ENCODE data around the gene GCK. TPM values are rescaled to one million over a fixed set of nuclear protein-coding genes. Genes with fewer than 3 reads are reported as not detected.
"Not testable (repeated sequence)": the region's sequence is repeated elsewhere in the genome, so short reads cannot be mapped to it uniquely, and the experiment has no call there.

GCK gene
- total and polyA plus RNA-seq, 8 donors, result 0.57 to 18.2 (median 1.0) TPM

GRCh38 chr7:44180631-44181030 lies 8.6 kb downstream of the GCK start:
- H3K27me3 ChIP-seq, result no peaks in the 10 kb centered on the region
- no peak overlapping the region for H3K4me3 ChIP-seq
- intact Hi-C loops (cut with DNase I), result no loop called here
- DNase-seq, result no peak
- H3K27ac ChIP-seq, result no peak overlapping the region
- no peak for FAIRE-seq
- TF ChIP-seq CTCF (IDR thresholded peaks at IDR 0.05), result no peak
- H3K4me1 ChIP-seq, result no peaks in the 10 kb centered on the region
- WGBS, 2 donors, result 46 to 51% methylated on average over 3 of the region's 3 CpGs
- ATAC-seq, result no peak
- H3K36me3 ChIP-seq, result no peaks in the 10 kb centered on the region
- no peaks in the 10 kb centered on the region for H3K9me3 ChIP-seq

GRCh38 chr7:44177570-44178131 lies 11.6 kb downstream of the GCK start:
- peak in 1 of 4 donors; percentile 33 for ATAC-seq
- no peak for DNase-seq
- WGBS, 2 donors, result 64 to 71% methylated on average over 4 of the region's 4 CpGs
- Histone ChIP-seq H3K4me3 (no peak overlapping the region), H3K27ac (no peak overlapping the region), H3K9me3 (no peaks in the 10 kb centered on the region), H3K36me3 (no peaks in the 10 kb centered on the region), H3K27me3 (no peaks in the 10 kb centered on the region), H3K4me1 (no peaks in the 10 kb centered on the region)
- TF ChIP-seq CTCF (IDR thresholded peaks at IDR 0.05), result no peak
- intact Hi-C loops (cut with DNase I), result no loop called here
- FAIRE-seq, result no peak

GRCh38 chr7:44176486-44176885 lies 12.8 kb downstream of the GCK start:
- no peaks in the 10 kb centered on the region for H3K4me1 ChIP-seq
- DNase-seq, result no peak
- H3K9me3 ChIP-seq, result no peaks in the 10 kb centered on the region
- H3K36me3 ChIP-seq, result no peaks in the 10 kb centered on the region
- no peaks in the 10 kb centered on the region for H3K27me3 ChIP-seq
- no peak for FAIRE-seq
- H3K4me3 ChIP-seq, result no peak overlapping the region
- ATAC-seq, result no peak
- no peak for TF ChIP-seq CTCF (IDR thresholded peaks at IDR 0.05)
- WGBS, 2 donors, result 67 to 68% methylated on average over 7 of the region's 7 CpGs
- no peak overlapping the region for H3K27ac ChIP-seq
- intact Hi-C loops (cut with DNase I), result no loop called here

- no peaks in the 10 kb centered on the region for H3K36me3 ChIP-seq
- TF ChIP-seq CTCF (IDR thresholded peaks at IDR 0.05), result no peak
- no peaks in the 10 kb centered on the region for H3K9me3 ChIP-seq
- ATAC-seq (no peak), FAIRE-seq (no peak), DNase-seq (no peak)
- intact Hi-C loops (cut with DNase I), result no loop called here
- no peak overlapping the region for H3K27ac ChIP-seq
- no peak overlapping the region for H3K4me3 ChIP-seq
- 63 to 64% methylated on average over 3 of the region's 3 CpGs for WGBS, 2 donors
- H3K4me1 ChIP-seq, result no peaks in the 10 kb centered on the region
- no peaks in the 10 kb centered on the region for H3K27me3 ChIP-seq
Measured at GRCh38 chr7:44175730-44176129, 13.5 kb downstream of the GCK start.

GRCh38 chr7:44174694-44174948 lies 14.6 kb downstream of the GCK start:
- 38 to 39% methylated on average over 1 of the region's 1 CpG for WGBS, 2 donors
- H3K27ac ChIP-seq; intact Hi-C loops (cut with DNase I); FAIRE-seq; H3K27me3 ChIP-seq; H3K4me3 ChIP-seq; ATAC-seq; DNase-seq; H3K36me3 ChIP-seq; H3K9me3 ChIP-seq; H3K4me1 ChIP-seq: not testable (repeated sequence)
